GM18517 (cell line): ENCODE data around the gene SLC43A2.
"Not testable (repeated sequence)": the region's sequence is repeated elsewhere in the genome, so short reads cannot be mapped to it uniquely, and the experiment has no call there.

ENCODE experiments used
- ATAC-seq: cut with Tn5 transposase; IDR thresholded peaks from one replicate; pipeline ENCODE4 v1.9.1; 2021; ENCODE audit warnings: mild to moderate bottlenecking, moderate library complexity; ENCODE audit not compliant: unreplicated experiment

The SLC43A2 gene

GRCh38 chr17:1565877-1566276 is 62.8 kb downstream of the SLC43A2 start:
- no peak for ATAC-seq

- no peak for ATAC-seq
These were observed 64.6 kb downstream of the SLC43A2 start for GRCh38 chr17:1563786-1564613.

- not testable (repeated sequence) for ATAC-seq
These were observed 65.2 kb downstream of the SLC43A2 start for GRCh38 chr17:1563471-1563785.

- ATAC-seq: peak; percentile 47
These were observed 66.4 kb downstream of the SLC43A2 start for GRCh38 chr17:1562176-1562643.

- ATAC-seq: no peak
These were observed 67.0 kb downstream of the SLC43A2 start for GRCh38 chr17:1561420-1562175.

- no peak for ATAC-seq
These were observed 67.7 kb downstream of the SLC43A2 start for GRCh38 chr17:1560858-1561355.

GRCh38 chr17:1560101-1560857 is 68.4 kb downstream of the SLC43A2 start:
- no peak for ATAC-seq

- ATAC-seq: no peak
These were observed 69.3 kb downstream of the SLC43A2 start for GRCh38 chr17:1559047-1560043.

- ATAC-seq: no peak
These were observed 70.2 kb downstream of the SLC43A2 start for GRCh38 chr17:1558401-1558800.

GRCh38 chr17:1557355-1558095 is 71.1 kb downstream of the SLC43A2 start:
- no peak for ATAC-seq

- no peak for ATAC-seq
These were observed 72.8 kb downstream of the SLC43A2 start for GRCh38 chr17:1555651-1556471.

- ATAC-seq: no peak
These were observed 73.7 kb downstream of the SLC43A2 start for GRCh38 chr17:1554751-1555540.

- no peak for ATAC-seq
These were observed 75.0 kb downstream of the SLC43A2 start for GRCh38 chr17:1553354-1554266.

- no peak for ATAC-seq
These were observed 75.7 kb downstream of the SLC43A2 start for GRCh38 chr17:1552932-1553331.

- ATAC-seq: no peak
These were observed 76.9 kb downstream of the SLC43A2 start for GRCh38 chr17:1551741-1552140.

- ATAC-seq: no peak
These were observed 80.6 kb downstream of the SLC43A2 start for GRCh38 chr17:1548032-1548431.
